Measurements from ENCODE around the gene FOXP1. TPM values are rescaled to one million over a fixed set of nuclear protein-coding genes. Genes with fewer than 3 reads are reported as not detected.

Gene FOXP1
- polyA plus RNA-seq, 1 experiment = 56.6 TPM

GRCh38 chr3:71031914-71032521, 551.5 kb downstream of the FOXP1 start:
- CTCF ChIA-PET = no interaction called here
- H3K27ac ChIP-seq (ENCODE audit: low read depth, low read length) = no peak overlapping the region

GRCh38 chr3:71031181-71031580, 552.3 kb downstream of the FOXP1 start:
- no peaks in the 10 kb centered on the region for H3K9me3 ChIP-seq (ENCODE audit: control insufficient read depth, insufficient read depth, low read length)
- H3K27ac ChIP-seq (ENCODE audit: low read depth, low read length) = no peak overlapping the region
- CTCF ChIA-PET = no interaction called here
- no peak for TF ChIP-seq CTCF (IDR thresholded peaks at IDR 0.05; ENCODE audit: low read depth, low read length)
- H3K4me3 ChIP-seq (ENCODE audit: low read depth, low read length) = no peak overlapping the region
- POLR2A ChIA-PET = no interaction called here
- H3K27me3 ChIP-seq (ENCODE audit: control insufficient read depth, insufficient read depth, low read length) = no peaks in the 10 kb centered on the region
- DNase-seq (ENCODE audit: low read depth, low spot score) = no peak

More at GRCh38 chr3:71031914-71032521, 551.5 kb downstream of the FOXP1 start:
- H3K4me3 ChIP-seq (ENCODE audit: low read depth, low read length) = no peak overlapping the region
- no peaks in the 10 kb centered on the region for H3K27me3 ChIP-seq (ENCODE audit: control insufficient read depth, insufficient read depth, low read length)
- no peak for TF ChIP-seq CTCF (IDR thresholded peaks at IDR 0.05; ENCODE audit: low read depth, low read length)
- DNase-seq (ENCODE audit: low read depth, low spot score) = no peak
- POLR2A ChIA-PET = no interaction called here
- no peaks in the 10 kb centered on the region for H3K9me3 ChIP-seq (ENCODE audit: control insufficient read depth, insufficient read depth, low read length)

- H3K27me3 ChIP-seq (ENCODE audit: control insufficient read depth, insufficient read depth, low read length) = no peaks in the 10 kb centered on the region
- H3K4me3 ChIP-seq (ENCODE audit: low read depth, low read length) = no peak overlapping the region
- CTCF ChIA-PET = no interaction called here
- no peak for DNase-seq (ENCODE audit: low read depth, low spot score)
- H3K9me3 ChIP-seq (ENCODE audit: control insufficient read depth, insufficient read depth, low read length) = no peaks in the 10 kb centered on the region
- no peak overlapping the region for H3K27ac ChIP-seq (ENCODE audit: low read depth, low read length)
- TF ChIP-seq CTCF (IDR thresholded peaks at IDR 0.05; ENCODE audit: low read depth, low read length) = no peak
- POLR2A ChIA-PET = no interaction called here
These were observed 552.8 kb downstream of the FOXP1 start for GRCh38 chr3:71030748-71031147.

GRCh38 chr3:71029770-71030169, 553.8 kb downstream of the FOXP1 start:
- H3K4me3 ChIP-seq (ENCODE audit: low read depth, low read length) = no peak overlapping the region
- DNase-seq (ENCODE audit: low read depth, low spot score) = no peak
- TF ChIP-seq CTCF (IDR thresholded peaks at IDR 0.05; ENCODE audit: low read depth, low read length) = no peak
- no peaks in the 10 kb centered on the region for H3K27me3 ChIP-seq (ENCODE audit: control insufficient read depth, insufficient read depth, low read length)
- ChIA-PET CTCF (interaction anchor here (0.6 kb wide), 1 partner anchor 520 kb away, joined by 7 read pairs; no protein-coding TSS in a partner anchor), POLR2A (no interaction called here)
- H3K27ac ChIP-seq (ENCODE audit: low read depth, low read length) = no peak overlapping the region
- H3K9me3 ChIP-seq (ENCODE audit: control insufficient read depth, insufficient read depth, low read length) = no peaks in the 10 kb centered on the region

GRCh38 chr3:71028802-71029201, 554.7 kb downstream of the FOXP1 start:
- POLR2A ChIA-PET = no interaction called here
- no peak overlapping the region for H3K27ac ChIP-seq (ENCODE audit: low read depth, low read length)
- CTCF ChIA-PET = interaction anchor here (1.2 kb wide), 1 partner anchor 557 kb away, joined by 3 read pairs; no protein-coding TSS in a partner anchor
- H3K27me3 ChIP-seq (ENCODE audit: control insufficient read depth, insufficient read depth, low read length) = no peaks in the 10 kb centered on the region
- DNase-seq (ENCODE audit: low read depth, low spot score) = no peak
- no peak for TF ChIP-seq CTCF (IDR thresholded peaks at IDR 0.05; ENCODE audit: low read depth, low read length)
- no peaks in the 10 kb centered on the region for H3K9me3 ChIP-seq (ENCODE audit: control insufficient read depth, insufficient read depth, low read length)
- H3K4me3 ChIP-seq (ENCODE audit: low read depth, low read length) = no peak overlapping the region

Data from AG04450 (cell line).